SK-N-SH (cell line): ENCODE measurements around the gene SLC7A6OS.

Source experiments
- CTCF ChIP-seq: fragments of 200-600 bp; sonication (generic); IDR thresholded peaks from 2 replicates; pipeline ENCODE4 v1.6.1; 2017; ENCODE audit warnings: antibody characterized with exemption, mild to moderate bottlenecking, moderate library complexity
- EZH2phosphoT487 ChIP-seq: fragments of 200-600 bp; sonication (generic); IDR thresholded peaks from 2 replicates; pipeline ENCODE4 v1.6.1; 2017; ENCODE audit warnings: low read depth, mixed run types, mild to moderate bottlenecking, antibody characterized with exemption, moderate library complexity, borderline replicate concordance
- FOXM1 ChIP-seq: IDR thresholded peaks from 2 replicates; pipeline ENCODE4 v1.4.0; 2012; ENCODE audit warnings: low read depth, mild to moderate bottlenecking
- GABPA ChIP-seq: IDR thresholded peaks from 2 replicates; pipeline ENCODE4 v1.4.0; 2012; ENCODE audit warnings: low read depth, mild to moderate bottlenecking
- JUND ChIP-seq: IDR thresholded peaks from 2 replicates; pipeline ENCODE4 v1.4.0; 2012
- MAX ChIP-seq: IDR thresholded peaks from 2 replicates; pipeline ENCODE4 v1.4.0; 2012; ENCODE audit warnings: low read depth
- MXI1 ChIP-seq: IDR thresholded peaks from 2 replicates; pipeline ENCODE4 v1.6.1; 2012; ENCODE audit warnings: mild to moderate bottlenecking, low read depth, low read length, improper control_type of control experiment
- POLR2AphosphoS5 ChIP-seq: IDR thresholded peaks from 2 replicates; pipeline ENCODE4 v1.6.1; 2012; ENCODE audit warnings: low read depth, low read length
- SIN3A ChIP-seq: IDR thresholded peaks from 2 replicates; pipeline ENCODE4 v1.6.1; 2012; ENCODE audit warnings: low read depth, mild to moderate bottlenecking, low read length, moderate library complexity, borderline replicate concordance
- TCF12 ChIP-seq: IDR thresholded peaks from 2 replicates; pipeline ENCODE4 v1.4.0; 2012
- TF ChIP-seq, protein P1 (sequence below): fragments of 150-350 bp; IDR thresholded peaks from 2 replicates; pipeline ENCODE4 v1.6.1; 2017; ENCODE audit warnings: antibody characterized with exemption, low read length, low read depth, borderline replicate concordance

DNA sequence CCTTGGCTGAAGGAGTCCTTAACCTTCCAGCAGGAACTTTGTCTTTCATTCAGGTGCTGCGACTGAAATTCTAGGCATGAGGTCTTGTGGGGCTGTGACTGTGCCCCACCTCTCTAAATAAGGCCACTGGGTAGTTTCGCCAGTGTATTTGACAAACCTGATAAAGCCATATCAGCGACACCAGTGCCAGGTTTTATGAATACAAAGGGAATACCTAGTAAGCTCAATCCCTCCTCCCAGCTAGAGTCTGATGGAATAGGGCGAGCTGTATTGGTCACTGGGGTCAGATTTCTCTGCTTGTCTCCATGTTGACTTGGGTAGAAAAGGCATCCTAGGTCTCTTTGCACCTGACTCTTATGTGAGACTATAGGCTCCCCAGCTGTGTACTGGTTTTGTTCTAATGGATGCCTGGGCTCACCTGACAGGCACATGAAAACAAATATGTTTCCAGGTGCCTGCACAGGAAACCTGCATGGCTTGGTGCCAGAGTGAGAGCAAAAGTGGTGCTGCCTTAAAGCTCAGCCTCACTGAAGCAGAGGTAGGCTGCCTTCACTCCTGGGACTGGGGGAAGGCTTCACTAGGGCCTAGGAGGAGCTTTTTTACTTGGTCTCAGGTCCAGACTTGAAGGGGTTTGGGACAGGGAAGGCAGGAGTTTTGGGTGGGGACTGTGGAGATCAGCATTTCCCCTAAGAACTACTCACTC is 38.1 kb downstream of the SLC7A6OS start:
- no peak for TF ChIP-seq MAX
- TF ChIP-seq SIN3A, result no peak
- no peak for TF ChIP-seq JUND
- TF ChIP-seq, protein P1, sequence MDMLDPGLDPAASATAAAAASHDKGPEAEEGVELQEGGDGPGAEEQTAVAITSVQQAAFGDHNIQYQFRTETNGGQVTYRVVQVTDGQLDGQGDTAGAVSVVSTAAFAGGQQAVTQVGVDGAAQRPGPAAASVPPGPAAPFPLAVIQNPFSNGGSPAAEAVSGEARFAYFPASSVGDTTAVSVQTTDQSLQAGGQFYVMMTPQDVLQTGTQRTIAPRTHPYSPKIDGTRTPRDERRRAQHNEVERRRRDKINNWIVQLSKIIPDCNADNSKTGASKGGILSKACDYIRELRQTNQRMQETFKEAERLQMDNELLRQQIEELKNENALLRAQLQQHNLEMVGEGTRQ, result no peak
- TF ChIP-seq POLR2AphosphoS5, result no peak
- TF ChIP-seq CTCF, result no peak
- TF ChIP-seq MXI1, result no peak
- no peak for TF ChIP-seq EZH2phosphoT487
- TF ChIP-seq TCF12, result no peak
- no peak for TF ChIP-seq FOXM1
- TF ChIP-seq GABPA, result no peak
